Activated CD4-positive, alpha-beta T cell treated with anti-CD3 and anti-CD28 coated beads, Interleukin-2, amount 10 ng/mL, durations not matched to agents 24 days and 14 days (primary cell): ENCODE data around the gene FNBP1L. TPM values are rescaled to one million over a fixed set of nuclear protein-coding genes. Genes with fewer than 3 reads are reported as not detected.

Source experiments
- DNase-seq: peaks from one replicate; pipeline ENCODE4 v3.0.0; 2022
- H3K27ac Mint-ChIP-seq: one replicate; pipeline ENCODE4 v1.8.0; 2022; ENCODE audit warnings: mild to moderate bottlenecking, mixed read lengths
- H3K27me3 Mint-ChIP-seq: one replicate; pipeline ENCODE4 v1.8.0; 2022; ENCODE audit warnings: mixed read lengths
- H3K36me3 Mint-ChIP-seq: one replicate; pipeline ENCODE4 v1.8.0; 2022; ENCODE audit warnings: low read depth, mild to moderate bottlenecking, mixed read lengths
- H3K4me1 Mint-ChIP-seq: one replicate; pipeline ENCODE4 v1.8.0; 2021; ENCODE audit warnings: mixed read lengths
- H3K4me3 Mint-ChIP-seq: one replicate; pipeline ENCODE4 v1.8.0; 2022; ENCODE audit warnings: mild to moderate bottlenecking, moderate library complexity, mixed read lengths
- H3K9me3 Mint-ChIP-seq: one replicate; pipeline ENCODE4 v1.8.0; 2021; ENCODE audit warnings: mixed read lengths
- intact Hi-C: fragments of 100-400 bp; cut with micrococcal nuclease; formaldehyde crosslinking; loops from one replicate; pipeline ENCODE4 v1.15.1; 2023
- total RNA-seq: library from RNA; stranded (reverse); gene quantifications from 2 replicates; pipeline ENCODE4 v1.2.3, GENCODE V29; 2022

Gene FNBP1L
- total RNA-seq, 1 donor from 2014 or later = 0.14 TPM

DNA sequence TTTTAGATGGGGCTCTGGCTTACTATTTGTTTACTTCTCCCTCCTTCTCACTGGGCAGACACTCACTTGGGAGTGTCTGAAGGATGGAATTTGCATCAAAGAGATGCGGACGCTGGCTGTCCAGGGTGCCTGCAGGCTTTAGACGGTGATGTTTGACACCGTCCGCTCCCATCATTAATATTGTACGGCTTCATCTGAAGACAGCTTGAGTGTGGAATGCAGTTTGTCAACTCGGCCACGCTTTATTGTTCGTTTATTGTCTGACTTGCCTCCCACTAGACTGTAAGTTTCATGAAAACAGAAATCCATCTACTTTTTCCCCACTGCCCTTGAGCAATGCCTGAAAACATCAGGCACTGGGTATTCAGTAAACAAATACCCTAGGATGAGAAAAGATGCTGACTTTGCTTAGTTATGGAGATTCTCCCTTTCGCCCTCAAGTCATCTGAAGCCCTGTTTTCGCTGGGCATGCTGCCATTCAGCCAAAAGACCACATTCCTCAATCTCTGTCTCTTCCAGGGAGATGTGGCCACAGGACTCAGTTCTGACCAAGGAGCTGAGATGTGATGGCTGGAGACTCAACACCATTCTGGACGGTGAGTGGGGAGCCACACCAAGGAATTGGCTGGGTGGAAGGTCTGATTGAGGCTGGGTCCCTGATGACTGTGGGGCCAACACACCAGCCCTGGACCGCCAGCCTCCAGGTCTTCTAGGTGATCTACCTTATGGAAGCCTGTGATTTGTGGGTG, 146.1 kb downstream of the FNBP1L start:
- peaks cover 3% of the 10 kb centered on the region for H3K4me1 Mint-ChIP-seq
- H3K4me3 Mint-ChIP-seq = no peak overlapping the region
- no peak overlapping the region for H3K27ac Mint-ChIP-seq
- peaks cover 29% of the 10 kb centered on the region for H3K27me3 Mint-ChIP-seq
- no peak for DNase-seq
- H3K36me3 Mint-ChIP-seq = no peaks in the 10 kb centered on the region
- no peaks in the 10 kb centered on the region for H3K9me3 Mint-ChIP-seq
- intact Hi-C loops = no loop called here

DNA sequence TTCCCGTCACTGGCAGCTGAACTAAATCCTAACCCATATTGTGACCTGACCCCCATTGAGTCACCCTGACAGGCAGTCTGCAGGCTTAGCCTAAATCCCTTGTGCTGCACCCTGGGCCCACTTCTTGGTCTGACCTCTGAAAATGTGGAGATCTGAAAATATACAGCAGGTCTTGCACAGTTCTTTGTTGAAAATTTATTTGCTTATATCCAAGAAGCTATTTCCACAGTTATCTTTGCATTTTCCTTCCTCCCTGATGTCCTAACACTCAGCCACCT, 146.6 kb downstream of the FNBP1L start:
- no peak for DNase-seq
- Mint-ChIP-seq H3K4me3 (no peak overlapping the region), H3K9me3 (no peaks in the 10 kb centered on the region), H3K27me3 (peaks cover 29% of the 10 kb centered on the region), H3K4me1 (peaks cover 3% of the 10 kb centered on the region), H3K27ac (no peak overlapping the region), H3K36me3 (no peaks in the 10 kb centered on the region)
- intact Hi-C loops = no loop called here

DNA sequence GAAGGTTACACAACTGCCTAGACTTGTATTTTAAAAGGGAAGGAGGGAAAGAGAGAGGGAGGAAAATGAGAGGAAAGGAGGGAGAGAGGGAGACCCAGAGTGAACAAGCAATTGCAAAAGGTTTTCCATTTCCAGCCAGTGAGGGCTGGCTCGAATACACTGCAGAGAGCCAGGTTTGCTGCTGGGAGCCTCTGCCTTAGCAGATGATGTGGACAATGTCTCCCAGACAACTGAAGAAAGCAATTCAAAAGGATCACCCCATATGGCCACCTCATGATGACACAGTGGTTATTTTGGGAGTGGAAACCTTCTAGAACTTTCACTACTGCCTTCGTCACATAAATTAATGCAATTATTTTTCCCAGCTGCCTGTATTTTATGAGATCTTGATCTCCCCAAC, 147.3 kb downstream of the FNBP1L start:
- Mint-ChIP-seq H3K36me3 (no peaks in the 10 kb centered on the region), H3K4me3 (no peak overlapping the region), H3K4me1 (peaks cover 3% of the 10 kb centered on the region), H3K27me3 (peaks cover 30% of the 10 kb centered on the region), H3K9me3 (no peaks in the 10 kb centered on the region), H3K27ac (no peak overlapping the region)
- no peak for DNase-seq
- intact Hi-C loops = no loop called here

DNA sequence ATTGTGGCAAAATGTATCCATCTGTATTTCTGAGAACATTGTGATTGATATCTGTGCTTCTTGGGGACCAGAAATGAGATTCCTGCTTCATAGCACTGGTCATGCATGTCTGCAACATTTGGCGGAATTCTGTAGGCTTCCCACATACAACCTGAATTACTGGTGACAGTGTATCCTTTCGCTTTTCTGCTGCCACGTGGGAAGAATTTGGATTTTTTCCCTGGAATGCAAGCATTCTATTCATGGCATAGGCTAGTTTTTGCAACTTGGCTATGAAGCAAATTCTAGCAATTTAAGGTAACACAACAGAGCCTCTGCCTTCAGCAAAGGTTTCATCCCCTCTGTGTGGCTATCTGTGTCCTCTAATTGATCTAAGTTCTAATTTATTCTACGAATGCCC, 147.8 kb downstream of the FNBP1L start:
- DNase-seq = no peak
- Mint-ChIP-seq H3K4me3 (no peak overlapping the region), H3K9me3 (no peaks in the 10 kb centered on the region), H3K36me3 (no peaks in the 10 kb centered on the region), H3K27ac (no peak overlapping the region), H3K27me3 (peaks cover 29% of the 10 kb centered on the region), H3K4me1 (peaks cover 3% of the 10 kb centered on the region)
- intact Hi-C loops = no loop called here

DNA sequence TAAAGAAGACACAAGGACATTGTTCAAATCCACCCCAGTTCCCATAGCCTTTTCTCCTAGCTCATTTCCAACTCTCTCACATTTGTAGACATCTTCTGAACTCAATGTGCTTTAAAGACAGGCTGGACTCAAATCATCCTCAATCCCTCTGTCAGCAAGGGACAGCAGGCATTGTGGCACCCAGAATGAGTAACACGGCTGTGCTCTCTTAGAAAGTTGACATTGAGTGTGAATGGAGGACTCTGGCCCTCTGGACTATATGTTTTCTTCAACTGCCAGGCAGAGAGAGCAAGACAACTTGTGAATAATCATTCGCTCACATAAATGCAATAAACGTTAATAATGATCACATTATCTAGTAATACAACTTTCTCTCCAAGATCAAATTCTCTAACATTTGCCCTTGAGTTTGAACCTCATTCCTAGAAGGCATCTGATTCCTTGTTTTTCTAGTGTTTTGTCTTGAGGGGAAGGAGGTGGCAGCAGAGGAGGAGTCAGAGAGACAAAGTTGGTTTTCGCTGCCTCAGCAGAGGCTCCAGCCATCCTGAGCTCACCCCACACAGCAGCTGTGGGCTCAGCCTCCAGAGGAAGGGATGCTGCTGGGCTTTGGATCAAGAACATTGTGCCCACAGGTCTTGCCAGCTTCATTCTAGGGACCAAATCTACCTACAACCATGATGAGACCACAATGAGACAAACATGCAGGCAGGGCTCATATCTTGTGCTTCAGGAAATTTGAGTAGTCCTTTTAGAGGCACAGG, 148.6 kb downstream of the FNBP1L start:
- Mint-ChIP-seq H3K4me1 (peaks cover 3% of the 10 kb centered on the region), H3K9me3 (no peaks in the 10 kb centered on the region), H3K36me3 (no peaks in the 10 kb centered on the region), H3K27ac (no peak overlapping the region), H3K27me3 (peaks cover 33% of the 10 kb centered on the region), H3K4me3 (no peak overlapping the region)
- intact Hi-C loops = no loop called here
- DNase-seq = no peak

DNA sequence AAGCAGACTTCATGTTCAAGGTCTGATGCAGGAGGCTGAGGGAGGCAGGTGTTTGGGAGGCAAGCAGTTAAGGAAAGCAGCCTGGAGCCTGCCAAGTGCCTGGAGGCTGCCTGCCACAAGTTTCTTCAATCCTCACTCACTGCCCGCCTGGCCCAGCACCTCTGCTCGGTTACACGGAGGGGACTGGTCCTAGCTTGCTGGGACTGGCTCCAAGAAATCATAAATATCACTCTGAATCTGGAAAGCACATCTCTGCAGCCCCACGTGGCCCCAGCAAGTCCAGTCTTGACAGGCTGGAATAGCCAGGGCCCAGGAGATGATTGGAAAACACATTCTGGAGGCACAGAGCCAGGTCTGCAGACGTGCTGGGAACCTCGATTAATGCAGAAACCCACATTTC, 149.8 kb downstream of the FNBP1L start:
- intact Hi-C loops = no loop called here
- Mint-ChIP-seq H3K27me3 (peaks cover 34% of the 10 kb centered on the region), H3K4me1 (no peaks in the 10 kb centered on the region), H3K36me3 (no peaks in the 10 kb centered on the region), H3K9me3 (no peaks in the 10 kb centered on the region), H3K27ac (no peak overlapping the region), H3K4me3 (no peak overlapping the region)
- no peak for DNase-seq

DNA sequence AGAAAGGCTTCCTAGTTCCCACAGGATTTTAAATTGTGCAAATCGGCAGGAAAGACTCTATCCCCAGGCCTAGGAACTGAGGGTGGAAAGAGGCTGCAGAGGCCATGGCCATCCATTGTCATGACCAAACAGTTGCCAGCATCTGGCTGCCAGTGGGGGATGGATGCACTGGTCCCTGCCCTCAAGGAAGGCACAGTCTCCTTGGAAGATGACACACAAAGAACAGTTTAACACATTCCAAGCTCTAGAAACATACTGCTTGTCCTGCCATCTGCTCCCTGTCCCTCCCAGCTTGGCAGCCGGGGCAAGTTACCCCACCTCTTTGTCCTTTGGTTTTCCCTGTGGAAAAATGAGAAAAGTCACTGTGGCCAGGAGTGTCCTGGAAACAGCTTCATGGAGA, 150.5 kb downstream of the FNBP1L start:
- H3K9me3 Mint-ChIP-seq = no peaks in the 10 kb centered on the region
- intact Hi-C loops = no loop called here
- H3K36me3 Mint-ChIP-seq = no peaks in the 10 kb centered on the region
- no peak for DNase-seq
- no peak overlapping the region for H3K27ac Mint-ChIP-seq
- no peaks in the 10 kb centered on the region for H3K4me1 Mint-ChIP-seq
- H3K27me3 Mint-ChIP-seq = peaks cover 34% of the 10 kb centered on the region
- H3K4me3 Mint-ChIP-seq = no peak overlapping the region

DNA sequence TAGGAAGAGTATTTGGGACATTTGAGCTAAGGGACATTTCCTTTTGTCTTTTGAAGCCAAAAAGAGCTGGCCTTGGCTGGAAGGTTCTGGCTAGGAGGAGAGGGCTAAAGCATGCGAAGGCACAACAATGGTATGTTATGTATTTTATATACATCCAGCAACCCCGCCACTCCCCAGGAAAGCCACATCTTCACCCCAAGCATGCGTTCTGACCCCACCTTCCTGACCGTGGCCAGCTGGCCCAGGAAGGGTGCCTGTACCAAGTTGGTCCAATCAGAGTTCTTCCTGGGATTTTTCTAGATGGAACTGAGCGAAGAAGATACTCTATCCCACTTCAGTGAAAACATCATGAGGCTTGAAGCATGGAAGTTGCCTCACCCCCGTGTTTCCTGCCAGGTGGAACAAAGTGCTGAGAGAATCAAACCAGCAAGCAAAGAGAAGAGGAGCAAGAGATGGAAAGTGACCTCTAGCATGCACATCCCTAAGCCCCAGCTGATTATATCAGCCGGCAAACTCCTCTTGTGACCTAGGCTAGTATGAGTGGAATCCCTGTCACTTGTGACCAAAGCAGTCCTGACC, 151.0 kb downstream of the FNBP1L start:
- no peak overlapping the region for H3K27ac Mint-ChIP-seq
- H3K4me3 Mint-ChIP-seq = no peak overlapping the region
- H3K9me3 Mint-ChIP-seq = no peaks in the 10 kb centered on the region
- DNase-seq = no peak
- H3K27me3 Mint-ChIP-seq = peaks cover 39% of the 10 kb centered on the region
- no peaks in the 10 kb centered on the region for H3K36me3 Mint-ChIP-seq
- H3K4me1 Mint-ChIP-seq = no peaks in the 10 kb centered on the region
- intact Hi-C loops = no loop called here

DNA sequence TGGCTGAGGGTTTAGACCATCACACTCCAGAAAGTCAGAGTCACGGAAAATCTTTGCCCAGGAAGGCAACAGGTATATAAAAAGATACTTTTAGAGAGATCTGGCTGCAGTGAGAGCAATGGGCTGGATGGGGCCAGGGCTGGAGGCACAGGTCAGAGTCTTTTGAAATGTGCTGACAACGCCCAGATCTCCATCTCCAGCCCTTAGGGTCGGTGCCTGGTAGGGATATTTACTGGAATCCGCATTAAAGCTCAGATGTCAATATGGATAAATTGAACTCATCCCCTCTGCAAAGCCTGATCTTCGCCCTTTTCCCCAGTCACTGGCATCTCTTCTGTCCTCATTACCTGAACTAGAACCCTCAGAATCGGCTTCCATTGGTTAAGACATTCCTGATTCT, 151.6 kb downstream of the FNBP1L start:
- no peaks in the 10 kb centered on the region for H3K4me1 Mint-ChIP-seq
- intact Hi-C loops = no loop called here
- H3K4me3 Mint-ChIP-seq = no peak overlapping the region

DNA sequence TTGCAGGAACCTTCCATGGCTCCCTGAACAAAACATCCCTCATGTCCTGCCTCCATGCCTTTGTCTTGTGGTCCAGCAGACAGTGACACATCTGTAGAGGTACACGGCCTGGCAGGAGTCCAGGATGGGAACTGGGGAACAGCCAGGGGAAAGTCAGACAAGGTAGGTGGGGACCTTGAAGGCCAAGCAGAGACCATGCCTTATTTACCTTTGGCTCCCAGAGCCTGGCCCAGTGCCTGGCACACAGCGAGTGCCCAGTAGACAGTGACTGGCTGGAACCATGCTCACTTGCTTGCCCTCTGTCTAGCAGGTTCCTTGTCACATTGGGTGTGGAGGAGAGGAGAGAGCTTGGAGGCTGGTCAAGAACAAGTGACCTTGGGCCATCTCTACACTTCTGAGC, 152.7 kb downstream of the FNBP1L start:
- no peak overlapping the region for H3K27ac Mint-ChIP-seq

More for the DNA sequence above, 151.6 kb downstream of the FNBP1L start:
- Mint-ChIP-seq H3K9me3 (no peaks in the 10 kb centered on the region), H3K27me3 (peaks cover 40% of the 10 kb centered on the region), H3K36me3 (no peaks in the 10 kb centered on the region), H3K27ac (no peak overlapping the region)
- no peak for DNase-seq

DNA sequence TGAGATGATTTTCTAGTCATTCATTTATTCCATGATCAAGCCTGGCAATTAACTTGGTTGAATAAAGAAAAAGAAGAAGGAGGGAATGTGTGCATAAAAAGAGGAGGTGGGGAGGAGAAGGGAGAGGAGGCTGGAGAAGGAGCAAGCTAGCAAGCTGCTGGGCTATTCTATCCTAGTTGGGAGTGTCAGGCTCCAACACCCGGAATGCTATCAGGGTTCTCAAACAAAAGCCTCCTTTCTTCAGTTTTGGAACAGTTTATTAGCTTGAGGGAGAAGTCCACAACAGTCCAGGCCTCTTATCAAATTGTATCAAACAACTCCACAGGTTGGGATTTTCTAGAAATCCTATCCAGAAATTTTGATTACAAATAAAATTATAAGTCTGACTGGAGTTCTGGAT, 153.8 kb downstream of the FNBP1L start:
- peaks cover 41% of the 10 kb centered on the region for H3K27me3 Mint-ChIP-seq

More for the DNA sequence above, 152.7 kb downstream of the FNBP1L start:
- Mint-ChIP-seq H3K9me3 (no peaks in the 10 kb centered on the region), H3K36me3 (no peaks in the 10 kb centered on the region), H3K4me3 (no peak overlapping the region), H3K4me1 (no peaks in the 10 kb centered on the region), H3K27me3 (peaks cover 42% of the 10 kb centered on the region)
- intact Hi-C loops = no loop called here
- no peak for DNase-seq

DNA sequence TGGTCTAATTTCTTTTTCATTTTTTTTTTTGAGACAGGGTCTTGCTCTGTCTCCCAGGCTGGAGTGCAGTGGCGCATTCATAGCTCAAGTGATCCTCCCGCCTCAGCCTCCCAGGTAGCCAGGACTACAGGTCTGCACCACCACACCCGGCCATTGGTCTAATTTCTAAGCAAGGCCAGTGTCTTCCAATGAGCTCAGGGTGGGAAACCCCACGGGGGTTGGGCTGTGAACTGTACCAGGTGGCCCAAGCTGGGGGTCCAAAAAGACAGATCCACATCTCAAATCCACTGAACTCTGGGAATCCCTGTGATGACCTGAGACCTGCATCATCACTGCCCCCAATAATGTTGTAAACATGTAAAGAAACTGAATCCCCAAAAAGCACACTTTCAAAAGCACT, 154.2 kb downstream of the FNBP1L start:
- Mint-ChIP-seq H3K4me3 (no peak overlapping the region), H3K27me3 (peaks cover 37% of the 10 kb centered on the region)
- intact Hi-C loops = no loop called here

More for the DNA sequence above, 153.8 kb downstream of the FNBP1L start:
- Mint-ChIP-seq H3K27ac (no peak overlapping the region), H3K4me1 (no peaks in the 10 kb centered on the region), H3K4me3 (no peak overlapping the region), H3K9me3 (no peaks in the 10 kb centered on the region), H3K36me3 (no peaks in the 10 kb centered on the region)
- intact Hi-C loops = no loop called here
- DNase-seq = no peak

DNA sequence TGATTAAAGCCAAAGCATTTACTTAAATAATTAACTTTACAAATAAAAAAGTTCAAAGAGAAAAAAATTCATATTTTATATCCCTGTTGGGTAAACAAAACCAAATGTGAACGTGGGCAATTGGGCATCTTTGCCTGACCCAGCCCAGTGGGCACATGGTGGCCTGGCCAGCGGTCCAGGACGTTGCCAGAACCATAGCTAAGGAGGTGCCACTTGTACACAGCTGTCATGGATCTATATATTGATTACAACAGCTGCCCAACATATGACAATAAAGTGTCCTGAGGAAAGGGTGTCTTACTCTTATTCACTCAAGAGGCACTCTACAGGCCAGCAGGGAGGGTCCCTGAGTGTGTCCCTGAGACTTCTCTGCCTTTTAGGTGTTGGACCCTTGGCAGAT, 155.2 kb downstream of the FNBP1L start:
- intact Hi-C loops = no loop called here

More for the DNA sequence above, 154.2 kb downstream of the FNBP1L start:
- no peaks in the 10 kb centered on the region for H3K9me3 Mint-ChIP-seq
- DNase-seq = no peak
- no peaks in the 10 kb centered on the region for H3K4me1 Mint-ChIP-seq
- H3K36me3 Mint-ChIP-seq = no peaks in the 10 kb centered on the region
- H3K27ac Mint-ChIP-seq = no peak overlapping the region

DNA sequence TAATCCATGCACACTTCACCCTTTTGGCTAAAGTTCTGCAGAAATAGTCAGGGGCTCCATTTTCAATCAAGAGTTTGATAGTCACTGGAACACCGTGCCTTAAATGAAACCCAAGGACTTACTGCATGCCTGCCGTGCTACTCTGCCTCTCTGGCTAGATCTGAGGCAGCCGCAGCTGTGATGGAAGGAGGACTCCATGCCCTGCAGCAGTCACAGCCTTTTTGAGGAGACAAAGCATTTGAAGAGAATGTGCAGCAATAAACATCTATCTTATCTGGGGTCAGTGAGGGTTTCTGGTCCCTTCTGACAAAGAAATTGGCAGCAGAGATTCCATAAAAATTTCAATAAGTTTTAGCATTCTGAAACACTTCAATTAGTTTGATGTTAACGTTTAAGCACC, 155.7 kb downstream of the FNBP1L start:
- H3K4me3 Mint-ChIP-seq = no peak overlapping the region
- H3K27me3 Mint-ChIP-seq = peaks cover 38% of the 10 kb centered on the region
- H3K9me3 Mint-ChIP-seq = no peaks in the 10 kb centered on the region
- DNase-seq = no peak
- peaks cover 10% of the 10 kb centered on the region for H3K4me1 Mint-ChIP-seq
- H3K36me3 Mint-ChIP-seq = no peaks in the 10 kb centered on the region
- intact Hi-C loops = no loop called here
- no peak overlapping the region for H3K27ac Mint-ChIP-seq

More for the DNA sequence above, 155.2 kb downstream of the FNBP1L start:
- H3K27me3 Mint-ChIP-seq = peaks cover 40% of the 10 kb centered on the region
- H3K27ac Mint-ChIP-seq = no peak overlapping the region
- no peaks in the 10 kb centered on the region for H3K9me3 Mint-ChIP-seq
- DNase-seq = no peak
- H3K4me1 Mint-ChIP-seq = peaks cover 5% of the 10 kb centered on the region
- no peak overlapping the region for H3K4me3 Mint-ChIP-seq
- H3K36me3 Mint-ChIP-seq = no peaks in the 10 kb centered on the region
